Fibroblast of the aortic adventitia (primary cell): ENCODE data around the gene IRGM. TPM values are rescaled to one million over a fixed set of nuclear protein-coding genes. Genes with fewer than 3 reads are reported as not detected.
"Not testable (repeated sequence)": the region's sequence is repeated elsewhere in the genome, so short reads cannot be mapped to it uniquely, and the experiment has no call there.

ENCODE experiments used
- DNase-seq: peaks from one replicate; pipeline ENCODE4 v3.0.0-alpha.2; 2010; ENCODE audit warnings: low read depth
- H3K4me3 ChIP-seq: 2 replicates; pipeline ENCODE4 v1.5.1; 2011; ENCODE audit warnings: low read depth, mild to moderate bottlenecking, control low read depth, low read length, moderate library complexity
- CTCF ChIP-seq: IDR thresholded peaks from 2 replicates; pipeline ENCODE4 v1.5.1; 2011; ENCODE audit warnings: mild to moderate bottlenecking, low read length, control low read depth, inconsistent platforms; ENCODE audit not compliant: insufficient read depth
- total RNA-seq: library from RNA; depleted of rRNA; stranded (reverse); fragments of >200 nt; gene quantifications from 2 replicates; pipeline ENCODE4 v1.2.3, GENCODE V29; 2012; ENCODE audit warnings: low replicate concordance

Gene IRGM
- total RNA-seq, 1 donor, result 0.09 TPM

- DNase-seq, result no peak
- TF ChIP-seq CTCF, result no peak
- no peak overlapping the region for H3K4me3 ChIP-seq
Observed at GRCh38 chr5:150851039-150851438, 4.7 kb downstream of the IRGM start.

GRCh38 chr5:150853561-150853960, 7.2 kb downstream of the IRGM start:
- no peak for TF ChIP-seq CTCF
- no peak for DNase-seq
- H3K4me3 ChIP-seq, result no peak overlapping the region

- DNase-seq, H3K4me3 ChIP-seq: not testable (repeated sequence)
Observed at GRCh38 chr5:150856700-150857099, 10.4 kb downstream of the IRGM start.

- H3K4me3 ChIP-seq, result no peak overlapping the region
- no peak for TF ChIP-seq CTCF
- no peak for DNase-seq
Observed at GRCh38 chr5:150860246-150860821, 14.0 kb downstream of the IRGM start.

- TF ChIP-seq CTCF, result no peak
- DNase-seq, result no peak
- no peak overlapping the region for H3K4me3 ChIP-seq
Observed at GRCh38 chr5:150862070-150862469, 15.7 kb downstream of the IRGM start.

GRCh38 chr5:150879358-150879757, 33.0 kb downstream of the IRGM start:
- no peak for TF ChIP-seq CTCF
- no peak for DNase-seq

GRCh38 chr5:150895431-150896428, 49.4 kb downstream of the IRGM start:
- H3K4me3 ChIP-seq, result no peak overlapping the region
- DNase-seq, result no peak
- no peak for TF ChIP-seq CTCF

More at GRCh38 chr5:150879358-150879757, 33.0 kb downstream of the IRGM start:
- H3K4me3 ChIP-seq, result no peak overlapping the region
